ENCODE results near the gene KREMEN1.

- TF ChIP-seq CTCF (conservative IDR thresholded peaks at IDR 0.05; ENCODE audit: low read depth, low read length) (peak; percentile 63), EZH2 (IDR thresholded peaks at IDR 0.05; ENCODE audit: low read length, unreplicated experiment) (no peak), EZH2phosphoT487 (IDR thresholded peaks at IDR 0.05; ENCODE audit: borderline replicate concordance, low read length) (no peak)
These were observed 129.7 kb downstream of the KREMEN1 start for GRCh38 chr22:29202212-29203192.

Measured in PC-3 (cell line).